Thyroid gland (tissue), 4 donors: ENCODE results near the gene COG3.

Source experiments
- POLR2A ChIP-seq, 2 donors: fragments of 450-650 bp; IDR thresholded peaks; one replicate each; pipeline ENCODE4 v1.6.1; 2017; ENCODE audit warnings: antibody characterized with exemption in 2 of 2, mild to moderate bottlenecking in 2 of 2, moderate library complexity in 1 of 2
- TF ChIP-seq, protein P1 (sequence below), 6 experiments: fragments of 200-600 bp in 3 of 6; fragments of 450-650 bp in 3 of 6; sonication (generic) in 3 of 6; IDR thresholded peaks; one replicate each; pipeline ENCODE4 v1.5.1; 2016 to 2019; ENCODE audit warnings: antibody characterized with exemption in 6 of 6, mild to moderate bottlenecking in 2 of 6, inconsistent platforms in 1 of 6, moderate library complexity in 1 of 6

DNA sequence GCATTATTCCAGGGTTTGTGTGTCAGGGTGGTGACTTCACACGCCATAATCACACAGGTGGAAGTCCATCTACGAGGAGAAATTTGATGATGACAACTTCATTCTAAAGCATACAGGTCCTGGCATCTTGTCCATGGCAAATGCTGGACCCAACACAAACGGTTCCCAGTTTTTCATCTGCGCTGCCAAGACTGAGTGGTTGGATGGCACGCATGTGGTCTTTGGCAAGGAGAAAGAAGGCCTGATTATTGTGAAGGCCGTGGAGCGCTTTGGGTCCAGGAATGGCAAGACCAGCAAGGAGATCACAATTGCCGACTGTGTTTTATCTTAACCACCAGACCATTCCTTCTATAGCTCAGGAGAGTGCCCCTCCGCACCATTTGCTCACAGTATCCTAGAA lies 28.4 kb upstream of the COG3 start:
- TF ChIP-seq, protein P1, sequence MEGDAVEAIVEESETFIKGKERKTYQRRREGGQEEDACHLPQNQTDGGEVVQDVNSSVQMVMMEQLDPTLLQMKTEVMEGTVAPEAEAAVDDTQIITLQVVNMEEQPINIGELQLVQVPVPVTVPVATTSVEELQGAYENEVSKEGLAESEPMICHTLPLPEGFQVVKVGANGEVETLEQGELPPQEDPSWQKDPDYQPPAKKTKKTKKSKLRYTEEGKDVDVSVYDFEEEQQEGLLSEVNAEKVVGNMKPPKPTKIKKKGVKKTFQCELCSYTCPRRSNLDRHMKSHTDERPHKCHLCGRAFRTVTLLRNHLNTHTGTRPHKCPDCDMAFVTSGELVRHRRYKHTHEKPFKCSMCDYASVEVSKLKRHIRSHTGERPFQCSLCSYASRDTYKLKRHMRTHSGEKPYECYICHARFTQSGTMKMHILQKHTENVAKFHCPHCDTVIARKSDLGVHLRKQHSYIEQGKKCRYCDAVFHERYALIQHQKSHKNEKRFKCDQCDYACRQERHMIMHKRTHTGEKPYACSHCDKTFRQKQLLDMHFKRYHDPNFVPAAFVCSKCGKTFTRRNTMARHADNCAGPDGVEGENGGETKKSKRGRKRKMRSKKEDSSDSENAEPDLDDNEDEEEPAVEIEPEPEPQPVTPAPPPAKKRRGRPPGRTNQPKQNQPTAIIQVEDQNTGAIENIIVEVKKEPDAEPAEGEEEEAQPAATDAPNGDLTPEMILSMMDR (IDR thresholded peaks at IDR 0.05): no peak
- no peak for TF ChIP-seq POLR2A (IDR thresholded peaks at IDR 0.05)
